Smooth muscle cell (in vitro differentiated cells): ENCODE data around the gene SCO2. TPM values are rescaled to one million over a fixed set of nuclear protein-coding genes. Genes with fewer than 3 reads are reported as not detected.

Source experiments
- DNase-seq: peaks from one replicate; lab custom pipeline; 2025; ENCODE audit not compliant: unreplicated experiment; lab: John Stamatoyannopoulos, UW
- H2AFZ ChIP-seq: fragments of 200-600 bp; sonication (generic); 2 replicates; pipeline ENCODE4 v1.6.0; 2016; ENCODE audit warnings: antibody characterized with exemption, low read depth, mild to moderate bottlenecking
- H3F3A ChIP-seq: fragments of 200-600 bp; sonication (generic); 2 replicates; pipeline ENCODE4 v1.6.0; 2017; ENCODE audit warnings: antibody characterized with exemption, low read depth
- H3K27ac ChIP-seq: fragments of 200-600 bp; sonication (generic); 2 replicates; pipeline ENCODE4 v1.5.1; 2016; ENCODE audit warnings: low read depth, mild to moderate bottlenecking
- H3K27me3 ChIP-seq: fragments of 200-600 bp; sonication (generic); 2 replicates; pipeline ENCODE4 v1.6.1; 2016; ENCODE audit warnings: low read depth, mild to moderate bottlenecking
- H3K36me3 ChIP-seq: fragments of 200-600 bp; sonication (generic); 2 replicates; pipeline ENCODE4 v1.5.1; 2016; ENCODE audit warnings: low read depth
- H3K4me1 ChIP-seq: fragments of 200-600 bp; sonication (generic); 2 replicates; pipeline ENCODE4 v1.5.1; 2016; ENCODE audit warnings: low read depth
- H3K4me2 ChIP-seq: fragments of 200-600 bp; sonication (generic); 2 replicates; pipeline ENCODE4 v1.6.0; 2016; ENCODE audit warnings: mild to moderate bottlenecking
- H3K4me3 ChIP-seq: fragments of 200-600 bp; sonication (generic); 2 replicates; pipeline ENCODE4 v1.5.1; 2016; ENCODE audit warnings: mild to moderate bottlenecking
- H3K79me2 ChIP-seq: fragments of 200-600 bp; sonication (generic); 2 replicates; pipeline ENCODE4 v1.6.0; 2016; ENCODE audit warnings: low read depth, mild to moderate bottlenecking
- H3K9ac ChIP-seq: fragments of 200-600 bp; sonication (generic); 2 replicates; pipeline ENCODE4 v1.6.0; 2016; ENCODE audit warnings: low read depth
- H3K9me3 ChIP-seq: fragments of 200-600 bp; sonication (generic); replicated peaks from 2 replicates; pipeline ENCODE4 v1.5.1; 2016; ENCODE audit warnings: low read depth
- H4K20me1 ChIP-seq: fragments of 200-600 bp; sonication (generic); 2 replicates; pipeline ENCODE4 v1.6.0; 2016; ENCODE audit warnings: low read depth
- CTCF ChIP-seq: fragments of 200-600 bp; sonication (generic); IDR thresholded peaks from 2 replicates; pipeline ENCODE4 v1.5.1; 2017; ENCODE audit warnings: borderline replicate concordance, mild to moderate bottlenecking, antibody characterized with exemption; ENCODE audit not compliant: insufficient read depth, poor library complexity, severe bottlenecking
- WGBS: methylation state at CpG from one replicate; pipeline ENCODE4 v1.1.7; 2016; ENCODE audit warnings: low lambda C conversion rate; 5-methylcytosine and 5-hydroxymethylcytosine counted together
- polyA plus RNA-seq: library from polyadenylated mRNA; unstranded; fragments of >200 nt; fragmentation: Nextera tagmentation; extraction: Ambion mirVana; gene quantifications from 2 replicates; pipeline ENCODE4 v1.2.1, GENCODE V29; 2016
- total RNA-seq: library from RNA; depleted of rRNA; stranded (reverse); fragments of >200 nt; gene quantifications from 2 replicates; pipeline ENCODE4 v1.2.3, GENCODE V29; 2014

The SCO2 gene
- total and polyA plus RNA-seq, 2 experiments from 2014 or later: 1.5 to 22.6 TPM

- Histone ChIP-seq H3K9ac (peak overlapping the region; percentile 81), H3K4me2 (peak overlapping the region; percentile 98), H3F3A (peaks cover 54% of the 10 kb centered on the region), H3K4me3 (peak overlapping the region; percentile 69), H3K9me3 (no peaks in the 10 kb centered on the region), H3K27ac (peak overlapping the region; percentile 97), H2AFZ (no peak overlapping the region), H3K36me3 (no peaks in the 10 kb centered on the region), H3K27me3 (no peaks in the 10 kb centered on the region), H3K79me2 (no peaks in the 10 kb centered on the region), H3K4me1 (peaks cover 23% of the 10 kb centered on the region), H4K20me1 (peaks cover 15% of the 10 kb centered on the region)
- 19% methylated on average over 33 of the region's 53 CpGs for WGBS
- DNase-seq: peak; percentile 63
- no peak for TF ChIP-seq CTCF
These were observed 5.6 kb upstream of the SCO2 start for GRCh38 chr22:50530877-50531545.

GRCh38 chr22:50530580-50530876, 5.1 kb upstream of the SCO2 start:
- Histone ChIP-seq H3K9ac (peak overlapping the region; percentile 81), H3K4me1 (peaks cover 23% of the 10 kb centered on the region), H3F3A (peaks cover 54% of the 10 kb centered on the region), H3K36me3 (no peaks in the 10 kb centered on the region), H3K27ac (peak overlapping the region; percentile 97), H3K79me2 (no peaks in the 10 kb centered on the region), H3K9me3 (no peaks in the 10 kb centered on the region), H2AFZ (no peak overlapping the region), H3K27me3 (no peaks in the 10 kb centered on the region), H3K4me3 (peak overlapping the region; percentile 69), H4K20me1 (peaks cover 15% of the 10 kb centered on the region), H3K4me2 (peak overlapping the region; percentile 98)
- no peak for DNase-seq
- WGBS: 12% methylated on average over 18 of the region's 21 CpGs
- TF ChIP-seq CTCF: no peak

- WGBS: 3% methylated on average over 37 of the region's 92 CpGs
- H3K9me3 ChIP-seq: no peaks in the 10 kb centered on the region
- H3K4me1 ChIP-seq: peaks cover 23% of the 10 kb centered on the region
- peaks cover 54% of the 10 kb centered on the region for H3F3A ChIP-seq
- peak within 1 kb of the TSS; percentile 98 for H3K4me2 ChIP-seq
- peak within 1 kb of the TSS; percentile 97 for H3K27ac ChIP-seq
- peak; percentile 76 for DNase-seq
- TF ChIP-seq CTCF: no peak
- H4K20me1 ChIP-seq: peaks cover 15% of the 10 kb centered on the region
- H2AFZ ChIP-seq: no peak within 1 kb of the TSS
- no peaks in the 10 kb centered on the region for H3K79me2 ChIP-seq
- no peaks in the 10 kb centered on the region for H3K27me3 ChIP-seq
- peak within 1 kb of the TSS; percentile 81 for H3K9ac ChIP-seq
- no peaks in the 10 kb centered on the region for H3K36me3 ChIP-seq
- peak within 1 kb of the TSS; percentile 69 for H3K4me3 ChIP-seq
These were observed 4.6 kb upstream of the SCO2 start, which contains the start of gene TYMP for GRCh38 chr22:50529897-50530579. TSS of gene TYMP (minus strand) at chr22:50530012. CDS start at chr22:50529709, 303 bp downstream.
